HFF-Myc (cell line): ENCODE data around the gene PRRT1B.

Experiments
- DNase-seq: peaks from one replicate; pipeline ENCODE4 v3.0.0-alpha.2; 2011; ENCODE audit warnings: low read depth; ENCODE audit errors: extremely low read depth
- H3K4me3 ChIP-seq: replicated peaks from 2 replicates; pipeline ENCODE4 v1.5.1; 2011; ENCODE audit warnings: low read depth, mild to moderate bottlenecking, control low read depth, low read length
- CTCF ChIP-seq: IDR thresholded peaks from 2 replicates; pipeline ENCODE4 v1.5.1; 2012; ENCODE audit warnings: mild to moderate bottlenecking, low read depth, low read length, control low read depth; ENCODE audit errors: missing control alignments

The PRRT1B gene

GRCh38 chr9:131582466-131583336, 37.4 kb downstream of the PRRT1B start:
- no peak for DNase-seq
- TF ChIP-seq CTCF: no peak
- no peak overlapping the region for H3K4me3 ChIP-seq

GRCh38 chr9:131583337-131583645, 38.0 kb downstream of the PRRT1B start:
- no peak for DNase-seq
- H3K4me3 ChIP-seq: no peak overlapping the region
- TF ChIP-seq CTCF: no peak

DNA sequence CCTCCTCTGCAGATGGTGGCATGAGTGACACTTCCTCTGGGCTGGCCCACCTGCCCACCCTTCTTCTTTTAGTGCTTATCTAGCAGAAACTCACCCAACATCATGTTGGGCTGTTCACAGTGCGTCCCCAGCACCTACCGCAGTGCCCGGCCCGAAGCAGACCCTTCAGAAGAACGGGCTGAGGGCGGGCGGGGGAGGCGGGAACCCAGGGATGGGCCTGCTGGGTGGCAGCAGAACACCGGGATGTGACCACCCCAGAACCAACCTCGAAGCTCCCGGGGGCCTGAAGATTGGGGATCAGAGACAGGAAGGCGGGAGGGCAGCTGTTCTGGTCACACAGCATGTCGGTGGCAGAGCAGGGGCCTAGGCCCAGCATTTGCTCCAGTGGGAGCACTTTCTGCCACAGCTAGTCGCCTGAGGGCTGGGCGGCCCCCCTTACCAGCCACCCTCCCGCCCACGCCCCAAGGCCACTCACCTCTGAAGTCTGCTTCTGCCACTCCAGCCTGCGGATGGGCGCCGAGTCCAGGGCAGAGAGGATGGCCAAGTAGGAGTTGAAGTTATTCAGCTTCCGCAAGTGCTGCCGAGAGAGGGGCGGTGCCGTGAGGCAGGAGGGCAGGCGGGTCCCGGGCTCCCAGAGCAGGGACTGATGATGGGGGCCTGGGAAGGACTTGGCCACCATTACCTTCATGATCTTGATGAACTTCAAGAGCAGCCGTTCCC, 38.7 kb downstream of the PRRT1B start:
- DNase-seq: no peak
- no peak for TF ChIP-seq CTCF
- no peak overlapping the region for H3K4me3 ChIP-seq

DNA sequence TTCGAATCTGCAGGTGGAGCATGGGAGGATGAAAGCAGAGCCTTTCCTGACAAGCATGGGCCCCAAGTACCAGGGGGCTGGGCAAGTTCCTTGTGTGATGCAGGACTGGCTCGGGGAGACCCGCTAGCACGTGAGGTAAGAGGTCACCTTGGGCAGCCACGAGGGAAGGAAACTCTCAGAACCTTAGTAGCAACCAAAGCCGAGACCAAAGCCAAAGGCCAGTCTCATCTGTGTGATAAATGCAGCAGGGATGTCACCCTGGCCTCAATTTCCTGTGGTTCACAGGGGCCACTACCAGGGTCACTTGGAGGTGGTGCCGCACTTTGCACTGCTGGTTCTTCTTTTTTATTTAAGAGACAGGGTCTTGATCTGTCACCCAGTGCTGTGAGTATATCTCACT, 39.5 kb downstream of the PRRT1B start:
- no peak for DNase-seq
- H3K4me3 ChIP-seq: no peak overlapping the region
- TF ChIP-seq CTCF: no peak

GRCh38 chr9:131585375-131585774, 40.1 kb downstream of the PRRT1B start:
- H3K4me3 ChIP-seq: no peak overlapping the region
- no peak for DNase-seq
- TF ChIP-seq CTCF: no peak

DNA sequence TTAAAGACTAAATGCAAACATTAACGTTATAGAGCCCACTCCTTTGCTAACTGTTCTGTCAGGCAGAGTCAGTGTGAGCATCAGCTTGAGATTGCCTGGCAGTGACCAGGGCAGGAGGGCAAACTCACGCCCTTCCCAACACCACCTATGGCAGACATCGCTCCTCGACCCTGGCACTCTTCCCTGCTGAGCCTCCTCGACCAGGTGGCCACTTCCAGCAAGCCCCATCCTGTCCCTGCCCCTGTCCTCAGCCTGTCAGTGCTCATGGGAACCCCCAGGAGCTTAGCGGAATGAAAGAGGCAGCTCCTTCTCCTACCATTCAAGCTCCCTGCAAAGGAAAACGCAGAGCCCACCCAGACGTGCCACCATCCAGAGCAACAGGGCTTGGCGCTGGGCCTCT, 42.0 kb downstream of the PRRT1B start:
- DNase-seq: no peak
- TF ChIP-seq CTCF: no peak
- H3K4me3 ChIP-seq: no peak overlapping the region
